Pulmonary artery endothelial cell (primary cell): ENCODE measurements around the gene CTTN. TPM values are rescaled to one million over a fixed set of nuclear protein-coding genes. Genes with fewer than 3 reads are reported as not detected.

ENCODE experiments used
- DNase-seq: peaks from one replicate; pipeline ENCODE4 v3.0.0-alpha.2; 2011; ENCODE audit warnings: low read depth, low spot score
- total RNA-seq: library from RNA; depleted of rRNA; stranded (reverse); fragments of >200 nt; gene quantifications from 2 replicates; pipeline ENCODE4 v1.2.3, GENCODE V29; 2014

CTTN gene
- total RNA-seq, 1 donor from 2014 or later: 350 TPM

- no peak for DNase-seq
Measured at GRCh38 chr11:70409437-70409836, 11.1 kb downstream of the CTTN start.

- no peak for DNase-seq
Measured at GRCh38 chr11:70409871-70410270, 11.5 kb downstream of the CTTN start.

DNA sequence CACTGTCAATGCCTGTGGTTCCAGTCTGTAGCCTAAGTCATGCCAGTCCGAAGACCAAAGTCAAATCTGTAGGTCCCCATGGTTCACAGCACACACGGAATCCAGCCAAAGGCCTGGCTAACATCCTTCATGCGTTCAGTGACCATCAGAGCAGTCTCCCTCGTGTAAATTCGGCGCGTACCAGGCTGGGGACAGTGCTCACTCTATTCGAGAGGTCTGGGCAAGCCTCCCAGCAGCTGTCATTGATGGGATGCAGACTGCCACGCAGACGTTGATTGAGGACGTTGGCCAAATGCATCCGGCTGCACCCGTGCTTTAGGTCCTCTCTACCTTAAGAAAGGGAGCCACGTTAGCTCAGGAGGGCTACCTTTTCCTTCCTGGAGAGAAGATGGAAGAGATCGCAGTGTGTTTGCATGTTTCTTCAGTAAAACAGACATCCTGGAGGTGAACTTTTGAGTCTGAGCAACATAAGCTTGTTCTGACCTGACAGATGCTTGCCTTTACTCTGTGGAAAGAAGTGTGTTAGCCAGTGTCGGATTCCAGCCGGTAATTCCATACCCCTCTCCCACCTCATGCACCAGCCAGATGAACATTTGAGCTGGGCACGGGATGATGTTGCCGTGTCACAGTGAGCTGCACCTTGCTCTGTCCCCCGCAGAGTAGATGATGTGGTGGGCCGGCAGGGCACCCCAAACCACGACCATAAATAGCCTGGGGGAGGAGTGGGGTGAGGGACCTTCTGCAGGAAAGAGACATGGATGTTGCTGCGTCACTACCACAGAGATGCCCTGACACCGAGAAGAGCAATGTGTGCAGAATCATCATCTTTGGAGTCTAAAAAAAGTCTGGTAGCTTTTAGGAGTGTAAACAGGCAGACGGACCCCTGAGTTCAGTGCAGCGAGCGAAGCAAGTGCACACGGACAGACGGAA is 12.2 kb downstream of the CTTN start:
- DNase-seq: no peak

- no peak for DNase-seq
Measured at GRCh38 chr11:70411713-70412452, 13.6 kb downstream of the CTTN start.

DNA sequence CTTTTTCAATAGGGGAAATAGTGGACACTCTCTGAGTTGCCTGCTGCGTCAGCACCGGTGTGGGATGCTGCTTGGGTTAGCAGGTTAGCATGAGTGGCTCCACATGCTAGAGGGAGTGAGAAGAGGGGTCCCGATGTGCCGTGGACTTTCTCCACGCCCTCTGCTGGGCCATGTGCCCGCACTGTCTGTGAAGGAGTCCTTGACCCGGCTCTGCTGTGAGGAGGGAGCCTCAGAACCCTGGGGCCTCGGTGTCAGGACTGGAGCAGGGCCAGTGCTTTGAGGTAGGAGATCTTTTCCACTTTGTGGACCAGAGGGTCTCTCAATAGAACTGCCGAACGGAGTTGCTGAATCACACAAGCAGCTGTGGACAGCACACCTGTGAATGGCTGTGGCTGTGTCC is 14.8 kb downstream of the CTTN start:
- DNase-seq: no peak

DNA sequence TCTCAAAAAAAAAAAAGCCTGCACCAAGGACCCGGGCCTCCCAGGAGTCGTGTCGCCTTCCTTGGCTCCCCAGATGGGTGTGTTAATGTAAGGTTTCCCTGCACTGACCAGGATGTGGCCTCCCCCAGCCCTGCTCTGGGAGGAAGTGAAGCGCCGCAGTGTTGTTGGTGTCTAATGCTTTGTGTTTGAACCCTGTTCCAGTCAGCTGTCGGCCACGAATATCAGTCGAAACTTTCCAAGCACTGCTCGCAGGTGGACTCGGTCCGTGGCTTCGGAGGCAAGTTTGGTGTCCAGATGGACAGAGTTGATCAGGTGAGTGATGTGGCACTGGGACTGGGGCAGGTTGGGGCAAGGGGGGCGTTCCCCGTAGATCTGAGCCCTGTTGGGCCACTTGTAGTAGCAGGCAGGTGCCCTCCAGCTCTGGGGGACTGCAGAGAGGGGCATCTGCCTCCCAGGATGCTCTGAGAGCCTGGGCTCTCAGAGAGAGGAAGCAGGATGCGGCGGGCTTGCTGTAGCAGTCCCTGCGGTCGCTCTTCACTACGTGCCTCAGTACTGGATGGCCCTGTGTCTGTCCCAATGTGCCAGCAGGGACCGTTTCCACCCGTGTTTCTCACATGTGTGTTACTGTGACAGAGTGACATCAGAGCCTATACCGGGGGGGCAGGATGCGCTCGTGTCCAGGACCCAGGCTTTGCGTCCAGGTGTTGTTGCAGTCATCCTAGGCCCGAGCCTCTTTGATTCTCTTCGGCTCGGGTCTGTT is 16.2 kb downstream of the CTTN start:
- no peak for DNase-seq

DNA sequence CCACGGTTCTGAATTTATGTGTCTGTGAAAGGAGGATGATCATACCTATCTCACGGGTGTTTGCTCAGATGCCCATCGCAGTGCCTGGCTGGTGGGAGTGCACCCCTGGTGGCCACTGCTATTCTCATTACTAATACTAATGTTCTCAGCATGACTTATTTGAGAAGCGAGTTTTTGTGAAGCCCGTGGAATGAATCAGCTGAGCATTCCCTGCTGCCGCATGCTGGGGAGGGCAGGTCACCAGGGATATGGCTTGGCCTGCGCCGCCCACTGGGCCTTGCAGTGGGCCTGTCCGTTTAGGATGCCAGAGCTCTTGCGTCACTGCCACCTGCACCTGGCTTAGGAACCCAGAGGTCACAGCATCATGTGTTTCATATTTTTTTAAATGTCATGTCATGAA is 16.9 kb downstream of the CTTN start:
- DNase-seq: no peak

DNA sequence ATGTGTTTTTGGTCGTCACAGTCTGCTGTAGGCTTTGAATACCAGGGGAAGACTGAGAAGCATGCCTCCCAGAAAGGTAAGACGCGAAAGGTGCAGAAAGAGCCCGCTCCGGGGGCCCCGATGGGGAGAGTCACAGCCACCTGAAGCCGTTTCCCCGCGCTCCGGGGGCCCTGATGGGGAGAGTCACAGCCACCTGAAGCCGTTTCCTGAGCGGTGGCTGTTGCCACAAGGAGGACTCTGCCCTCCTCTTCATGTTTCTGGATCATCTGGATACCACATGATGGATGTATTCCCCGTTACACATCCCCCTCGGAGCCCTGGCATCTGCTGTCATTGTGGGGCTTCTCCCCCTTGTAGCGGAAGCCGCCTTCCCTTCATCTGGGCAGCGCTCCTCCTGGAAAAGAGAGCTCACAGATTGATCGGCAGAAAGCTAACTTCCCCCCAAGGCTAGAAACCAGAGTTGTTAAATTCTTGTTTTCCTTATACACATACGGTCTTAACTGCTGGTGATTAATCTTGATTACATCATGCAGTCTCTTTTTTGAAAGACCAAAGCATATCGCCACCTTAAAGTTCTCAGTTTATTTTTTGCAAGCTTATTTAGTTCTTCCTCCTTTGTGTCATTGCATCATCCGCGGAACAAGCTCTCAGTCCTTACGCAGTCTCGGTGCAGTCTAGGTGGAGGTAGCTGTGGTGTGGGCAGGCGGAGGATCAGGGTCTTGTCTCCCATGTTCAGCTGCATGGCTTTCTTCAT is 17.5 kb downstream of the CTTN start:
- no peak for DNase-seq

GRCh38 chr11:70416881-70417280 is 18.6 kb downstream of the CTTN start:
- no peak for DNase-seq

DNA sequence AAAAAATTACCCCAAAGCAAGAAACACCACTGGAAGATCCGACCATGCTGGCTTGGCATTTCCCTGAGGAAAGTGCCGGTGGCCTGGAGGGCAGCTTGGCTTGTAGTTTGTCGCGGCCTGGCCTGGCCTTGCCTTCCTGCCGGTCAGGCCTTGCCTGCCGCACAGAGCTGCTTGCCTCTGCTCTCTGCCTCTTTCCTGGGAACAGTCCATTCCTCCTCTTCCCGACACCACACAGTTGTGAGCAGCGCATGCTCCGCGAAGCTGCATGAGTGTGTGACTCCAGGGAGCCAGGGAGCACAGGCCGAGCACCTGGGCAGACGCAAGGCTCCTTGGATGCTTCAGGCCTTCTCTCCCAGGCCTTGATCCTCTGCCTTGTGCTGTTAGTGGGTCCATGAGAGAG is 19.8 kb downstream of the CTTN start:
- DNase-seq: no peak

DNA sequence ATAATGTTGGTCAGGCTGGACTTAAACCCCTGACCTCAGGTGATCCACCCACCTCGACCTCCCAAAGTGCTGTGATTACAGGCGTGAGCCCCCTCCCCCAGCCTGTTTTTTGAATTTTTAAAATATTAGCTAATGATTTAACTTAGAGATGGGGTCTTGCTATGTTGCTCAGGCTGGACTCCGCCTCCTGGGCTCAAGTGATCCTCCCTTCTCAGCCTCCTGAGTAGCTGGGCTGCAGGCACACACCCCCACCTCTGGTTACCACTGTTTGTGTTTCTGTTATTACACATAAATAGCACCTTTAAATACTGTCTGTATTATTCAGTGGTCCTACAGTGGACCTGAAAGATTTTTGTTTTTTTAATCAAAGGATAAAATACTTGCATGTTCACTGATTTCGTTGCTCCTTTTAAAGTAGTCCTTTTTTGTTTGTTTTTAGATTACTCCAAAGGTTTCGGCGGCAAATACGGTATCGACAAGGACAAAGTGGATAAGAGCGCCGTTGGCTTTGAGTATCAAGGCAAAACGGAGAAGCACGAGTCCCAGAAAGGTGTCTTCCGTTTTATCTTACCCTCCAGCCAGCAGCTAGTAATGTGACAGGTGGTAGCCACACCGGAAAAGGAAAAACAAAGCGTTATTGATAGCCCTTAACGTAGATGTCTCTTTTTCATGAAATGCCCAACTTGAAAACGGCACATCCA is 21.1 kb downstream of the CTTN start:
- DNase-seq: no peak

DNA sequence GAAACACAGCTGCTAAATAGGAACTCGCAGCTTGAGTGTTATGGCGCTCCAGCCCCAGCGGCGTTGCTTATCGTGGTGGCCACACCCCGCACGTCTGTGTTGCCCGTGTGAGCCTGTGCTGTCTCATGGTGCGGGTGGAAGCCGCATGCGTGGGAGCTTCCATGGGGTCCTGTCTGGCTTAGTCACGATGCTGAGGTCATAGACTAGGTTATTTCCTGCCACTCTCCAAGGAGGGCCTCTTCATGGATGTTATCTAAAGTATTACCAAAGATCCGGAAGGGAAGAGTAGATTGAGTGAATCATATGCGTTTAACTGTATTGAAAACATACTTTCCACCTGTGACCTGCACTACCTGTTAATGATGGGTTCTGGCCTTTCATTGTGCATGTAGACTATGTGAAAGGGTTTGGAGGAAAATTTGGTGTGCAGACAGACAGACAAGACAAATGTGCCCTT is 21.7 kb downstream of the CTTN start:
- DNase-seq: no peak

GRCh38 chr11:70420496-70420895 is 22.2 kb downstream of the CTTN start:
- DNase-seq: no peak

- no peak for DNase-seq
Measured at GRCh38 chr11:70421123-70421522, 22.8 kb downstream of the CTTN start.

DNA sequence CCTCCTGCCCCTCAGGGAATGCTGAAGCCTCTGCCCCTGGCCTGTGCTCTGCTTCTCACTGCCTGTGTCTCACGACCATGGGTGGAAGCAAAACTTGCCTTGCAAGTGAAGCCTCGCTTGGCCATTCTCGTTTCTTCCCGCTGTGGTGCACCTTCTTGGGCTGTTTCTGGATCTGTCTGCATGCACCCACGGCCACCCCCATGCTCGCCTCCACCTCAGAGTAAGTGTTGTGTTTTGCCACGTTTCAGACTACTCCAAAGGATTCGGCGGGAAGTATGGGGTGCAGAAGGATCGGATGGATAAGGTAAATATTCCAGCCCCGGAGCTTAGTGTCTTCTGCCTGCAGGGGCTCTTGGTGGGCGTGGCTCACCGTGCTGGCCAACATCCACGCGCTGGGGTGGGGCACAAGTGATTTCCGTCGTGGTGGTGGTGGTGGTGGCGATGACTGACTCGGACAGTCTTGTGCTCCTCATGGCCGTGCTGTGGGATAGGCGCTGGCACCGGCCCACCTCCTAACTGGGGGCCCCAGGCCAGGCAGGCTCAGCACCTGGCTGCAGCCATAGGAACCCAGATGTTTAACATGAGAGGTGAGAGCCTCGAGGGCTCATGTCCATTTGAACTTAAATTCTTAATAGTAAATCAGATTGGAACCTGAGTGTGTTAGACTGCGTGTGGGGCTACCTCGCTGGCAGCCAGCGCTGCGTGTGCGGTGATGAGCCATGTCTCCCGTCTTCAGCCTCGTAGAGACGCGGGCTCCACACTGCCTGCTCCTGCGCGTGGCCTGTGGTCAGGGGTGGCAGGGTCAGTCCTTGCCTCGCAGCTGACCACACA is 24.6 kb downstream of the CTTN start:
- DNase-seq: no peak

GRCh38 chr11:70423523-70424505 is 25.5 kb downstream of the CTTN start:
- DNase-seq: no peak

- DNase-seq: no peak
Measured at GRCh38 chr11:70424765-70425344, 26.5 kb downstream of the CTTN start.

DNA sequence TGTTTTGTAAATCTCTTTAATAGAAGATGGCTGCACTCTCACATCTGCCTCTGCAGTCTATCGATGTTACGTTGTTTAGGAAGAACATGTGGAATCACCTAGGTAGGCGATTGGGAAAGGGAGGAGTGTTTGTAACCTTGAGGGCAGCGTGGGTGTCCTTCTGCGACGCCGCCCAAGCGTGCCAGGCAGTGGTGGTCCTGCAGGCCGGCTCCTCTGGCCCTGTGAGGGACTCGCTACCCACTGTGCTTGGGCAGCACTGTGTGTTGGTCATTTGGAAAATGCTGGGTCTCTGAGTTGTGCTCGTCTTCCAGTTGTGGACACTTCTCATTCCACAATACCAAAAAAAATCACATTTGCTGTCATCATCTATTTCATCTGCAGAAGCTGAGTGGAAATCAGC is 29.1 kb downstream of the CTTN start:
- DNase-seq: no peak
